B cell (primary cell): ENCODE measurements around the gene RASL10A.

Source experiments
- EZH2 ChIP-seq: IDR thresholded peaks from 2 replicates; pipeline ENCODE4 v1.6.1; 2012; ENCODE audit warnings: borderline replicate concordance, low read depth, mild to moderate bottlenecking, moderate library complexity, low read length; ENCODE audit not compliant: insufficient read depth, poor library complexity, severe bottlenecking
- TF ChIP-seq, protein P1 (sequence below): fragments of 200-600 bp; IDR thresholded peaks from one replicate; pipeline ENCODE4 v1.8.0; 2022; ENCODE audit warnings: antibody characterized with exemption, mild to moderate bottlenecking

GRCh38 chr22:29331213-29331612 is 15.7 kb upstream of the RASL10A start:
- TF ChIP-seq, protein P1, sequence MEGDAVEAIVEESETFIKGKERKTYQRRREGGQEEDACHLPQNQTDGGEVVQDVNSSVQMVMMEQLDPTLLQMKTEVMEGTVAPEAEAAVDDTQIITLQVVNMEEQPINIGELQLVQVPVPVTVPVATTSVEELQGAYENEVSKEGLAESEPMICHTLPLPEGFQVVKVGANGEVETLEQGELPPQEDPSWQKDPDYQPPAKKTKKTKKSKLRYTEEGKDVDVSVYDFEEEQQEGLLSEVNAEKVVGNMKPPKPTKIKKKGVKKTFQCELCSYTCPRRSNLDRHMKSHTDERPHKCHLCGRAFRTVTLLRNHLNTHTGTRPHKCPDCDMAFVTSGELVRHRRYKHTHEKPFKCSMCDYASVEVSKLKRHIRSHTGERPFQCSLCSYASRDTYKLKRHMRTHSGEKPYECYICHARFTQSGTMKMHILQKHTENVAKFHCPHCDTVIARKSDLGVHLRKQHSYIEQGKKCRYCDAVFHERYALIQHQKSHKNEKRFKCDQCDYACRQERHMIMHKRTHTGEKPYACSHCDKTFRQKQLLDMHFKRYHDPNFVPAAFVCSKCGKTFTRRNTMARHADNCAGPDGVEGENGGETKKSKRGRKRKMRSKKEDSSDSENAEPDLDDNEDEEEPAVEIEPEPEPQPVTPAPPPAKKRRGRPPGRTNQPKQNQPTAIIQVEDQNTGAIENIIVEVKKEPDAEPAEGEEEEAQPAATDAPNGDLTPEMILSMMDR, result no peak
- TF ChIP-seq EZH2, result no peak
